H1 (cell line): ENCODE measurements around the gene TSC2. TPM values are rescaled to one million over a fixed set of nuclear protein-coding genes. Genes with fewer than 3 reads are reported as not detected.

Experiments
- CTCF ChIA-PET: fragments of 300-600 bp; sonication (Branson Sonifier 250); formaldehyde crosslinking; loops from one replicate; lab custom pipeline; 2021; ENCODE audit not compliant: partially characterized antibody; lab: Charles Lee
- POLR2A ChIA-PET: fragments of 300-600 bp; sonication (Branson Sonifier 250); formaldehyde crosslinking; loops from one replicate; lab custom pipeline; 2021; ENCODE audit warnings: inconsistent platforms; ENCODE audit not compliant: partially characterized antibody; lab: Charles Lee
- DNase-seq, 2 experiments: peaks; one replicate each; pipeline versions ENCODE4 v3.0.0 to v3.0.0-alpha.2; 2010 to 2022; ENCODE audit warnings: low spot score in 2 of 2, low read depth in 1 of 2, mixed read lengths in 1 of 2
- FAIRE-seq: peaks from 2 replicates; lab custom pipeline; 2011; peaks lifted over from hg19 to GRCh38; lab: Jason Lieb, UNC
- H2AFZ ChIP-seq: 2 replicates; pipeline ENCODE4 v1.8.1; 2012; ENCODE audit warnings: low read length, inconsistent platforms
- H2AK5ac ChIP-seq: 2 replicates; pipeline ENCODE4 v1.6.1; 2013; ENCODE audit warnings: low read depth, low read length
- H2BK120ac ChIP-seq: replicated peaks from 2 replicates; pipeline ENCODE3; 2013; ENCODE audit warnings: low read depth, low read length, inconsistent platforms
- H2BK12ac ChIP-seq: 2 replicates; pipeline ENCODE4 v1.6.1; 2013; ENCODE audit warnings: low read depth, low read length
- H2BK15ac ChIP-seq: 2 replicates; pipeline ENCODE4 v1.6.1; 2013; ENCODE audit warnings: low read length
- H2BK20ac ChIP-seq: 2 replicates; pipeline ENCODE4 v1.6.1; 2013; ENCODE audit warnings: low read length
- H2BK5ac ChIP-seq: 2 replicates; pipeline ENCODE4 v1.6.1; 2013; ENCODE audit warnings: low read depth, low read length
- H3K14ac ChIP-seq: 2 replicates; pipeline ENCODE4 v1.6.1; 2013; ENCODE audit warnings: inconsistent platforms; ENCODE audit not compliant: insufficient read length
- H3K18ac ChIP-seq: 2 replicates; pipeline ENCODE4 v1.6.1; 2013; ENCODE audit warnings: low read length; ENCODE audit errors: extremely low read depth
- H3K23ac ChIP-seq: 2 replicates; pipeline ENCODE4 v1.6.1; 2013; ENCODE audit warnings: inconsistent platforms; ENCODE audit not compliant: insufficient read length
- H3K23me2 ChIP-seq: 2 replicates; pipeline ENCODE4 v1.6.1; 2013; ENCODE audit warnings: low read depth, low read length
- H3K27ac ChIP-seq: 2 replicates; pipeline ENCODE4 v1.6.1; 2011; ENCODE audit warnings: low read depth, low read length, inconsistent platforms
- H3K27me3 ChIP-seq, 4 experiments: replicated peaks in 1 of 4; 1 replicate in 1 of 4; 2 replicates in 3 of 4; pipeline versions ENCODE4 v1.6.1 to v1.8.1; 2011 to 2013; ENCODE audit warnings: low read length in 3 of 4, mild to moderate bottlenecking in 3 of 4, inconsistent platforms in 2 of 4, mixed read lengths in 2 of 4, moderate library complexity in 1 of 4; ENCODE audit not compliant: control insufficient read depth in 3 of 4, insufficient read depth in 3 of 4; ENCODE audit errors: extremely low read depth in 1 of 4
- H3K36me3 ChIP-seq, 4 experiments: 2 replicates each; pipeline versions ENCODE4 v1.6.1 to v1.8.1; 2011 to 2013; ENCODE audit warnings: mild to moderate bottlenecking in 4 of 4, low read length in 3 of 4, moderate library complexity in 2 of 4, control low read depth in 1 of 4, inconsistent platforms in 1 of 4; ENCODE audit not compliant: insufficient read depth in 4 of 4, control insufficient read depth in 2 of 4
- H3K4ac ChIP-seq: replicated peaks from 2 replicates; pipeline ENCODE3; 2013; ENCODE audit warnings: low read length, low read depth, mixed read lengths, inconsistent platforms; ENCODE audit not compliant: insufficient read length
- H3K4me1 ChIP-seq, 4 experiments: replicated peaks in 1 of 4; 1 replicate in 1 of 4; 2 replicates in 3 of 4; pipeline versions ENCODE4 v1.6.1 to v1.8.1; 2011 to 2013; ENCODE audit warnings: low read length in 3 of 4, inconsistent platforms in 2 of 4, mixed read lengths in 1 of 4; ENCODE audit not compliant: insufficient read depth in 4 of 4, control insufficient read depth in 3 of 4
- H3K4me2 ChIP-seq, 2 experiments: 2 replicates each; pipeline versions ENCODE4 v1.6.1 to v1.8.1; 2011 to 2013; ENCODE audit warnings: low read depth in 2 of 2, low read length in 2 of 2, control low read depth in 1 of 2, inconsistent platforms in 1 of 2, mild to moderate bottlenecking in 1 of 2; ENCODE audit not compliant: insufficient read depth in 1 of 2
- H3K4me3 ChIP-seq, 4 experiments: fragments of 200-600, 300-600 bp in 1 of 4; sonication (generic), shearing (Covaris generic), sonication (Bioruptor Twin) in 1 of 4; 2 replicates each; pipeline versions ENCODE4 v1.5.1 to v1.8.1; 2011 to 2016; ENCODE audit warnings: low read length in 4 of 4, low read depth in 3 of 4, control low read depth in 2 of 4, inconsistent platforms in 2 of 4, mild to moderate bottlenecking in 2 of 4, mixed read lengths in 1 of 4, moderate library complexity in 1 of 4; ENCODE audit not compliant: insufficient read depth in 2 of 4; ENCODE audit errors: extremely low read depth in 1 of 4
- H3K56ac ChIP-seq: replicated peaks from 2 replicates; pipeline ENCODE3; 2013; ENCODE audit warnings: low read depth, mild to moderate bottlenecking, mixed read lengths, low read length, inconsistent platforms; ENCODE audit not compliant: insufficient read length
- H3K79me1 ChIP-seq: 2 replicates; pipeline ENCODE4 v1.6.1; 2013; ENCODE audit warnings: low read depth, low read length, control low read depth
- H3K79me2 ChIP-seq, 2 experiments: 2 replicates each; pipeline versions ENCODE4 v1.6.1 to v1.8.1; 2012 to 2013; ENCODE audit warnings: low read length in 2 of 2, mild to moderate bottlenecking in 2 of 2, inconsistent platforms in 1 of 2; ENCODE audit not compliant: insufficient read depth in 2 of 2, control insufficient read depth in 1 of 2
- H3K9ac ChIP-seq, 4 experiments: replicated peaks in 1 of 4; 1 replicate in 1 of 4; 2 replicates in 3 of 4; pipeline versions ENCODE4 v1.6.1 to v1.8.1; 2011 to 2013; ENCODE audit warnings: low read depth in 3 of 4, low read length in 3 of 4, control low read depth in 2 of 4, mild to moderate bottlenecking in 2 of 4, moderate library complexity in 2 of 4, inconsistent platforms in 1 of 4; ENCODE audit errors: extremely low read depth in 1 of 4
- H3K9me3 ChIP-seq, 2 experiments: 2 replicates each; pipeline versions ENCODE4 v1.6.1 to v1.8.1; 2012 to 2013; ENCODE audit warnings: mild to moderate bottlenecking in 2 of 2, moderate library complexity in 2 of 2, control low read depth in 1 of 2, inconsistent platforms in 1 of 2, low read depth in 1 of 2, low read length in 1 of 2, mixed read lengths in 1 of 2; ENCODE audit not compliant: insufficient read depth in 2 of 2
- H4K20me1 ChIP-seq, 2 experiments: replicated peaks in 1 of 2; 2 replicates each; pipeline versions ENCODE3 to v1.8.1; 2011 to 2013; ENCODE audit warnings: inconsistent platforms in 2 of 2, low read length in 2 of 2, mild to moderate bottlenecking in 1 of 2; ENCODE audit not compliant: insufficient read depth in 2 of 2, control insufficient read depth in 1 of 2
- H4K5ac ChIP-seq: 2 replicates; pipeline ENCODE4 v1.6.1; 2013; ENCODE audit warnings: low read length, low read depth, mixed read lengths, inconsistent platforms; ENCODE audit not compliant: insufficient read length
- H4K8ac ChIP-seq: 2 replicates; pipeline ENCODE4 v1.8.0; 2013; ENCODE audit warnings: mild to moderate bottlenecking, moderate library complexity, low read length, inconsistent platforms; ENCODE audit not compliant: insufficient read depth; ENCODE audit errors: extremely low read depth
- H4K91ac ChIP-seq: replicated peaks from 2 replicates; pipeline ENCODE3; 2013; ENCODE audit warnings: low read length, mixed read lengths, inconsistent platforms; ENCODE audit not compliant: insufficient read length
- CBX8 ChIP-seq: fragments of 300-800, 300-1000 bp; sonication (generic); IDR thresholded peaks from 2 replicates; pipeline ENCODE4 v1.7.1; 2016; ENCODE audit warnings: low read depth, low read length, borderline replicate concordance
- EZH2 ChIP-seq: fragments of 200-600 bp; sonication (generic); IDR thresholded peaks from 2 replicates; pipeline ENCODE4 v1.7.1; 2012; ENCODE audit warnings: low read depth, mild to moderate bottlenecking, moderate library complexity, low read length, inconsistent platforms; ENCODE audit not compliant: severe bottlenecking
- GTF2F1 ChIP-seq: IDR thresholded peaks from 2 replicates; pipeline ENCODE4 v1.6.1; 2012; ENCODE audit warnings: low read depth, low read length, improper control_type of control experiment, borderline replicate concordance
- WGBS, 2 experiments: shearing (Covaris generic) in 1 of 2; methylation state at CpG; one replicate each; pipeline versions ENCODE4 v1.1.6 to v1.1.7; 2013 to 2015; ENCODE audit warnings: low lambda C conversion rate in 2 of 2, mixed read lengths in 2 of 2, inconsistent platforms in 1 of 2, low coverage in 1 of 2, missing lambda C conversion rate in 1 of 2; ENCODE audit not compliant: insufficient replicate concordance in 2 of 2, insufficient coverage in 1 of 2, insufficient read length in 1 of 2; ENCODE audit errors: extremely low coverage in 1 of 2, missing lambda C conversion rate in 1 of 2; 5-methylcytosine and 5-hydroxymethylcytosine counted together
- polyA plus RNA-seq, 7 experiments: library from polyadenylated mRNA; depleted of rRNA in 3 of 7; stranded (reverse) in 5 of 7; unstranded in 2 of 7; fragments of >200 nt in 5 of 7; fragments of 200-250 nt in 2 of 7; gene quantifications; 1 replicate in 5 of 7; 2 replicates in 1 of 7; 4 replicates in 1 of 7; pipeline versions ENCODE4 v1.2.1 to v1.2.3, GENCODE V29; 2011 to 2013; ENCODE audit warnings: missing spikeins in 2 of 7, mixed read lengths in 2 of 7
- total RNA-seq: library from RNA; stranded (reverse); fragmentation: NEBNext Ultra II Directional; extraction: Animal tissue kit (Norgen Biotek cat#: 25700); gene quantifications from 2 replicates; pipeline ENCODE4 v1.2.1, GENCODE V29; 2021

Gene TSC2
- total and polyA plus RNA-seq, 2 of the 8 experiments (the other 6 are each of a cell fraction or from before 2014, with no cell fraction given) = 65.9 to 96.6 TPM

- no peak overlapping the region for H4K5ac ChIP-seq
- TF ChIP-seq GTF2F1 (no peak), CBX8 (no peak), EZH2 (no peak)
Observed at GRCh38 chr16:2002406-2003230, 45.2 kb upstream of the TSC2 start.

More at GRCh38 chr16:2002406-2003230, 45.2 kb upstream of the TSC2 start:
- Histone ChIP-seq H2BK5ac (peak overlapping the region; percentile 44), H3K4me1 (peaks cover 0 to 23% (median 10%) of the 10 kb centered on the region in 4 experiments; a peak in 5 of 7 replicates), H2BK12ac (no peak overlapping the region), H3K79me2 (peaks cover 7 to 34% of the 10 kb centered on the region in 2 experiments; a peak in 3 of 4 replicates), H3K27ac (no peak overlapping the region; the same call in 1 of the 2 replicates), H3K9me3 (no peaks in the 10 kb centered on the region), H2BK15ac (no peak overlapping the region), H3K4ac (no peak overlapping the region), H3K14ac (no peak overlapping the region), H2BK120ac (no peak overlapping the region), H3K4me2 (no peak overlapping the region), H2BK20ac (no peak overlapping the region), H2AFZ (no peak overlapping the region), H3K23ac (no peak overlapping the region), H4K91ac (no peak overlapping the region), H4K20me1 (peaks cover 29 to 58% of the 10 kb centered on the region in 2 experiments), H3K23me2 (no peaks in the 10 kb centered on the region), H3K9ac (no peak overlapping the region), H3K36me3 (peaks cover 24 to 52% (median 41%) of the 10 kb centered on the region in 4 experiments), H3K18ac (no peak overlapping the region), H3K56ac (no peak overlapping the region), H3K27me3 (no peaks in the 10 kb centered on the region), H3K79me1 (peaks cover 6% of the 10 kb centered on the region; the same call in 1 of the 2 replicates), H4K8ac (peak overlapping the region; percentile 57; the same call in 1 of the 2 replicates), H3K4me3 (no peak overlapping the region), H2AK5ac (no peak overlapping the region)
- 97% methylated on average over 40 of the region's 47 CpGs; no CpG with 5 or more reads in 1 of the 2 experiments for WGBS, 2 experiments
- FAIRE-seq (no peak), DNase-seq (no peak)
- POLR2A ChIA-PET = interaction anchor here (1.0 to 4.7 kb wide), 6 partner anchors 9 to 152 kb away, joined by 3 to 37 read pairs (median 11); partner anchors contain the start of genes RNF151, RPS2, SYNGR3 and TRAF7
- CTCF ChIA-PET = interaction anchor here (0.8 to 4.3 kb wide), 19 partner anchors 9 to 145 kb away, joined by 4 to 55 read pairs (median 6); partner anchors contain the start of genes NPW, NTHL1, SYNGR3 and TBL3
